Measurements from ENCODE around the gene SLC1A7.
A peak's percentile ranks its signal among the peaks of the same experiment; 100 is the strongest.

SLC1A7 gene

DNA sequence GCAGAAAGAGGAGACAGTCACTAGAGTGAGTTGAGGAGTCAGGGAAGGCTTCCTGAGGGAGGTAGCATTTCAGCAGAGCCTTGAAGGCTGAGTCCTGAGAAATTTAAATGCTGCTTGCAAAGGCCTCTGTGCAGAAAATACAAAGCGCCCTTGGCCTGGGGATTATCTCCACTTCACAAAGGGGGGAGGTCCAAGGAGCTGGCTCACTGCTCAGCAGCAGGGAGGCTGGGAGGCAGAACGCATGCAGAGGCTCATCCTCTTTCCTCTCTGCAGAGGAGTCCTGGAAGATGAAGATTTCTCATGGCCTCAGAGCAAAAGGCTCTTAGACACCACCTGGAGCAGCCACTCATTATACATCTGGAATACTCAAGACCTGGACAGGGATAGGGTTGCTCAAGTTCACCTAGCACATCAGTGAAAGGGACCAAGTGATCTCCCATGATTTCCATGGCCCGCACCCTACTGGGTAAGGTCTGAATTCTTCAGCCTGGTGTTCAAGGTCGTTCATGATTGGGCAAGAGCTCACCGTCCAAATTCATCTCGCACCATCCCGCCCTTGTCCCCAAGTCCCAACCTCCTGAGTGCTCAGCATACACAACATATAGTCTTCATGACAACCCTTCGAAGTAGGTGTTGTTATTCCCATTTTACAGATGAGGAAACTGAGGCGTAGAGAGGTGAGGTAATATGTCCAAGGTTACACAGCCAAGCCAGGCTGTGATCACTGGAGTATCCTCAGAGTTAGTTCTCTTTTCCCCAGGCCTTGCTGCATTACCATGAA lies 9.0 kb downstream of the SLC1A7 start:
- DNase-seq (ENCODE audit: low spot score), result no peak

DNA sequence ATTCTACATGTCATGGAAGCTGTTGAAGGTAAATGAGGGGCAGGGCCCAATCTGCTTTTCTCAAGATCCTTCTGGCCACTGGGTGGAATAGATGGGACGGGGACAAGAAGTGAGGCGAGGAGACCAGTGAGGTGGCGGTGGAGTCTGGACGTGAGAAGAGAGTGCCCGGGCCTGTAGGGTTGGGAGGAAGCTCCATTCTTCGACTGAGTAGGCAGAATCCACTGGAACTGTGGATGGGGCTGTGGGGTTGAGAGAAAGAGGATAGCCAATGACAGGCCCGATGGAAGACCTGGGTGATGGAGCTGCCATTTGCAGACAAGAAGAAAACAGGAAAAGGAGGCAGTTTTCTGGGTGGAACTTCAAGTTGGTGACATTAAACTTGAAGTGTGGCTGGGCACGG lies 10.3 kb downstream of the SLC1A7 start:
- no peak for DNase-seq (ENCODE audit: low spot score)

- DNase-seq (ENCODE audit: low spot score), result no peak
Observed at GRCh38 chr1:53131590-53131938, 10.9 kb downstream of the SLC1A7 start.

- no peak for DNase-seq (ENCODE audit: low spot score)
Observed at GRCh38 chr1:53130878-53131589, 11.4 kb downstream of the SLC1A7 start.

DNA sequence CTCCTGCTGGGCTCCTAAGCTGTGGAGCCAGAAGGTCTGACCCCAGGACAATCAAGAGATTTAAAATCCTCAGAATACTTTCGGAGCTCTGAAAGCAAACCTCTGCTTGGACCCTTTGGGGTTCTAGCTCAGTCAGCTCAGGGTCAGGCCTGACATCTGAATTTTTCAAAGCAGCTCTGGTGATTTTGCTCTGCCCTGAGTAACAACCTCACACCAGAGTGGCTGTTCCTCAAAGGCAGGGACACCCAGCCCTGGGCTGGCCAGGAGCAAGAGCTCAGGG lies 11.9 kb downstream of the SLC1A7 start:
- no peak for DNase-seq (ENCODE audit: low spot score)

- DNase-seq (ENCODE audit: low spot score), result no peak
Observed at GRCh38 chr1:53129891-53130597, 12.4 kb downstream of the SLC1A7 start.

DNA sequence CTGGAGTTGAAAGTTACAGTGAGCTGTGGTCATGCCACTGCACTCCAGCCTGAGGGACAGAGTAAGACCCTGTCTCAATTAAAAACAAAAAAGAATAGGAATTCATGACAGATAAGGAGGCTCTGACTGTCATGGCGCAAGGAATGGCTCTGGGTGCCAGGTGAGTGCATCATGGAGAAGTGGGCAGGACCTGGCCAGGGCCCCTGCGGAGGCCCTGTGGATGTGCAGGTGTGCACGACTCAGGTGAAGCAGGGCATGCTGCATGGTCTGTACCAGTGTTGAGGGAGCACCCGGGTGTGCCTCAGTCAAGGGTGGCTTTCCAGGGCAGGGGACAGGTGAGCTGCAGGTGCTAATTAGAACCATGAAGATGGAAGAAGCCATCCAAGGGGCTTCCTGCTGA lies 14.0 kb downstream of the SLC1A7 start:
- DNase-seq (ENCODE audit: low spot score), result no peak

- DNase-seq (ENCODE audit: low spot score), result no peak
Observed at GRCh38 chr1:53127546-53127945, 14.9 kb downstream of the SLC1A7 start.

DNA sequence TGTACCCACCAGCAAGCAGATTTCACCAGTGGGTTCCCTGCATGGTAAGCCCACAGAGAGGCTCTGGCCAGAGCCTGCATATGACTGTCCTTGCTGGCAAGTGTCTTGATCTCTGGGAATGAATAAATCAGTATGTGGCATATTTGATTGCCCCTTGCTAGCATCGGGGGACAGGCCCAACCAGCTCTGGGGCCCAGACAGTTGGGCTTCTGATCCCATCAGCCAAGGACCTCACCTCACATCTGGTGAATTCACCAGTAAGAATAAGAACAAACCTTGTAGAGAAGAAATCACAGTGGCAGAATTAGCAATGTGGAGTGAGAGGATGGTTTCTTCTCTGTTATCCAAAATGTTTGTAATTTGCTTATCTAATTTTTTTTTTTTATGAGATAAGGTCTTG lies 15.9 kb downstream of the SLC1A7 start:
- no peak for DNase-seq (ENCODE audit: low spot score)

DNA sequence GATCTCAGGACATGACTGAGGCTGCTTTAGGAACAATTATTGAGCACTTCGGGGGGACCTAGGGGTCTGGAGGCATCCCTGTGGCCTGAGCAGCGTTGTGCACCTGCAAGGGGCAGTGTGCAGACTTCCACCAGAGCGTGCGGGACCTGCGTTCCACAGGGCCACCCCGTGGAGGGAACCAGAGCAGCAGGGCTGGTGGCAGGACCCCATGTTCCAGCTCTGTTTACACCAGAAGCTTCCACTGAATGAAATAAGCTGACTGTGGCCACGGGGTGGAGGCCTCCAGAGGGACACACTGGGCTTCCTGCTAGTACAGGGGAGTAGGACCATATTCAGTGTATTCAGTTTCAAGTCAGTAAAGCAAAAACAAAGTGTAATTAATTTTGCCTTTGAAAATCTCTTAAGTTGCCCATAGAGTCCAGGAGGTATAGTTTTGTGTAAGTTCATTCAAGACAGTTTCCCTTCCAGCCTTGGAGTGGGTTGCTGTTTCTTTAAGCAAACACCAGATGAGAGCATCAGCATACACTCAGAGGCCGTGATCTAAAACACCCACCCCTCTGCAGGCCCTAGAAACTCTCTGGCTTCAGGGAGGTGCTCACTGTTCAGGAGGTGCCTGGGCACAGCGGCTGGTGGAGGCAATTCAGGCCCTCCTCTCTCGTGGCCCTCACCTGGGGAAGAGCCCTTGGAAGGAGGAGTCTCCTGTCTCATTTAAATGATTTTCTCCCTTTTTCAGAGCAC lies 16.6 kb downstream of the SLC1A7 start:
- no peak for DNase-seq (ENCODE audit: low spot score)

DNA sequence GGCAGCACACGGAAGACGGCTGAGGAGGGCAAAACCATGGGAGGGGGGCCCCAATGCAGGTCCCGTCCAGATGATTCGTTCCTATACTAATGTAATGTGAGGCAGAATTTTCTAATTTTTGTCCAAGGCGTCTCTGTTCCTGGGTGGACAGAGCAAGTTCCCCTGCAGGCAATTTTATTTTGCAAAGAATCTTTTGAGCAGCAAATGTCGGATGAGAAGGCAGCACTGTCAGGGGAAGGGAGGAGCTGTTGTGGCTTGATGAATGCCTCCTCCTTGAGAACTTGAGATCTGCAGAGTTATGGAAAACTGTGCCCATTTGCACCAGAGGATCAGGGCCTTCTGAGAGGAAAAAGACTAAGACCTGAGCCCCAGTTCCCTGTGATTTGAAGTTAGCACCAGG lies 17.3 kb downstream of the SLC1A7 start:
- no peak for DNase-seq (ENCODE audit: low spot score)

- DNase-seq (ENCODE audit: low spot score), result peak; percentile 66
Observed at GRCh38 chr1:53123453-53124140, 18.8 kb downstream of the SLC1A7 start.

DNA sequence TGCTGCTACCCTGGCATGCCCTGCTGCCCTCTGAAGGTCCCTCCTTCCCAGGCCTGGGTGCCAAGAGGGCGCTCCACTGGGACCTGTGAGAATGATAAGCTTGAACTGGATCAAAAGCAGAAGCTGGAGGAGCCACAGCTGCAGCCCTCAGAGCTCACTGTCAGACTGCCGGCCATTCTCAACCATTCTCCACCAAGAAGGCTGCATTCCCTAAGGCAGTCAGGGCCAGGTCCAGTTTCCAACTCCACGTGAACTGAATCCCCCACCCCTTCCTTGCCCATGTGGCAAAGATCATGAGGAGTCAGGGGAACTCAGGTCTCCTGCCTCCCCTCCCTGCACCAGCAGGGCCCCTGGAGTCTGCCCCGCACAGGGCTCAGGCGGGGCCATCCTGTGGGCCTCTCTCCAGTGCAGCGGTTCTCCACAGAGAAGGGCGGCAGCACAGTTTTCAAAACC lies 19.5 kb downstream of the SLC1A7 start:
- DNase-seq (ENCODE audit: low spot score), result no peak

GRCh38 chr1:53122201-53122885 lies 20.1 kb downstream of the SLC1A7 start:
- DNase-seq (ENCODE audit: low spot score), result peak; percentile 79

DNA sequence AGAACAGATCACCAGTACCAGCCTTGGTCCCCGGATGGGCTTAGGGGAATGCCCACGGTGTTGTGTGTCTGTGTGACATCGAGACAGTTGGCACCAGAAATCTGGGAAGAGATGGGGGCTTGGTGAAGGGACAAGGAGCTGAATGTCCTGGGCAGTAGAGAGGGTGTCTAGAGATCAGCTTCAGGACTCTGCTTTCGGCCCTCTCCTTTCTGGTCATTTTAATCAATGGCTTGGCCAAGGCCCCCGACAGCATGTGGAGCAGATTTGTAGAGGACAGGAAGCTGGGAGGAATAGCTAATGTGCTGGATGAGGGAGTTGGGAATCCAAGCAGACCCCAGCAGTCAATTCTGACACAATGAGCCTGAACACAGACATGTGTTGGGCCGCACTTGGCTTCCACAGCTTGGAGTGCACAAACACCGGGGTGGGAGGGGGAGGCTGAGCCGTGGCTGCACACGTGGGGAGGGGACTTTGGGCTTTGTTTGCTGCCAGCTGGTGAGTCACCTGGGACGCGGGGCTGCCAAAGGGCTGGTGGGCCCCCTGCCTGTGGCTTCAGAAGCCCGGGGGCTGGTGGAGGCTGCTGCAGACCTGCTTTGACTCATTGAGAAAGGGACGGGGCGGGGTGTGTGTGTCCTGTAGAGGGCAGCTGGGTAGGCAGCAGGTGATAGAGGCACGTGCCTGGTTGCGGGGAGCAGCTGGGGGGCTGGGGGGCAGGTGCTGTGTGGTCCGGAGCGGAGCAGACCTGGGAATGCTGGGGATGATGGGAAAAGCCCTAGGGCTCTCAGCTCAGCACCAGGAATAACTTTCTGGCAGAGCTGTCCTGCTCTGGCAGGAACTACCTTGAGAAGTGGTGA lies 20.9 kb downstream of the SLC1A7 start:
- DNase-seq (ENCODE audit: low spot score), result peak; percentile 55

GRCh38 chr1:53120659-53121058 lies 21.8 kb downstream of the SLC1A7 start:
- no peak for DNase-seq (ENCODE audit: low spot score)

- no peak for DNase-seq (ENCODE audit: low spot score)
Observed at GRCh38 chr1:53117836-53118235, 24.6 kb downstream of the SLC1A7 start.

GRCh38 chr1:53116933-53117600 lies 25.4 kb downstream of the SLC1A7 start:
- no peak for DNase-seq (ENCODE audit: low spot score)

- no peak for DNase-seq (ENCODE audit: low spot score)
Observed at GRCh38 chr1:53116307-53116810, 26.1 kb downstream of the SLC1A7 start.
